Measurements from ENCODE around the gene SHD.
"Not testable (repeated sequence)": the region's sequence is repeated elsewhere in the genome, so short reads cannot be mapped to it uniquely, and the experiment has no call there.

The SHD gene

GRCh38 chr19:4278419-4279266, at the start of gene SHD:
Gene SHD (plus strand): TSS chr19:4279266. CDS start chr19:4280064, 798 bp downstream.
- DNase-seq (ENCODE audit: low read depth in 3 of 3, low spot score in 1 of 3): no peak

- DNase-seq (ENCODE audit: low read depth in 3 of 3, low spot score in 1 of 3): not testable (repeated sequence)
Observed at GRCh38 chr19:4230237-4230636, 48.8 kb upstream of the SHD start.

GRCh38 chr19:4231521-4231920, 47.5 kb upstream of the SHD start:
- DNase-seq (ENCODE audit: low read depth in 3 of 3, low spot score in 1 of 3): not testable (repeated sequence)

- DNase-seq (ENCODE audit: low read depth in 3 of 3, low spot score in 1 of 3): not testable (repeated sequence)
Observed at GRCh38 chr19:4232139-4232538, 46.9 kb upstream of the SHD start.

- no peak for DNase-seq (ENCODE audit: low read depth in 3 of 3, low spot score in 1 of 3)
Observed at GRCh38 chr19:4232614-4233281, 46.3 kb upstream of the SHD start.

- DNase-seq (ENCODE audit: low read depth in 3 of 3, low spot score in 1 of 3): peak in 2 of 3 donors; percentile 36 to 61
Observed at GRCh38 chr19:4233282-4233853, 45.7 kb upstream of the SHD start.

GRCh38 chr19:4234142-4234861, 44.8 kb upstream of the SHD start:
- no peak for DNase-seq (ENCODE audit: low read depth in 3 of 3, low spot score in 1 of 3)

GRCh38 chr19:4234862-4235201, 44.2 kb upstream of the SHD start:
- DNase-seq (ENCODE audit: low read depth in 3 of 3, low spot score in 1 of 3): no peak

- not testable (repeated sequence) for DNase-seq (ENCODE audit: low read depth in 3 of 3, low spot score in 1 of 3)
Observed at GRCh38 chr19:4237510-4237909, 41.6 kb upstream of the SHD start.

GRCh38 chr19:4238831-4239230, 40.2 kb upstream of the SHD start:
- DNase-seq (ENCODE audit: low read depth in 3 of 3, low spot score in 1 of 3): no peak

GRCh38 chr19:4241824-4242430, 37.1 kb upstream of the SHD start:
- no peak for DNase-seq (ENCODE audit: low read depth in 3 of 3, low spot score in 1 of 3)

GRCh38 chr19:4245938-4246337, 33.1 kb upstream of the SHD start:
- not testable (repeated sequence) for DNase-seq (ENCODE audit: low read depth in 3 of 3, low spot score in 1 of 3)

- peak; percentile 94 to 99 (median 95) for DNase-seq (ENCODE audit: low read depth in 3 of 3, low spot score in 1 of 3)
Observed at GRCh38 chr19:4246767-4247593, 32.1 kb upstream of the SHD start, which contains the start of gene YJU2. Gene YJU2 (plus strand): TSS chr19:4247080. CDS start chr19:4247147, 67 bp downstream.

GRCh38 chr19:4256563-4256962, 22.5 kb upstream of the SHD start:
- DNase-seq (ENCODE audit: low read depth in 3 of 3, low spot score in 1 of 3): no peak

- no peak for DNase-seq (ENCODE audit: low read depth in 3 of 3, low spot score in 1 of 3)
Observed at GRCh38 chr19:4257025-4257424, 22.0 kb upstream of the SHD start.

- DNase-seq (ENCODE audit: low read depth in 3 of 3, low spot score in 1 of 3): no peak
Observed at GRCh38 chr19:4258181-4258580, 20.9 kb upstream of the SHD start.

GRCh38 chr19:4260613-4261191, 18.4 kb upstream of the SHD start:
- DNase-seq (ENCODE audit: low read depth in 3 of 3, low spot score in 1 of 3): no peak

- no peak for DNase-seq (ENCODE audit: low read depth in 3 of 3, low spot score in 1 of 3)
Observed at GRCh38 chr19:4264812-4265211, 14.3 kb upstream of the SHD start.

- DNase-seq (ENCODE audit: low read depth in 3 of 3, low spot score in 1 of 3): no peak
Observed at GRCh38 chr19:4266253-4267000, 12.6 kb upstream of the SHD start.

Measured in stimulated activated CD4-positive, alpha-beta T cell treated with anti-CD3 and anti-CD28 coated beads, TNF-alpha, amount 100 ng/mL, for 1 hour (primary cell).